Activated naive CD8-positive, alpha-beta T cell treated with anti-CD3 and anti-CD28 coated beads for 36 hours (primary cell): ENCODE results near the gene CD99L2. TPM values are rescaled to one million over a fixed set of nuclear protein-coding genes. Genes with fewer than 3 reads are reported as not detected.
"Not testable (repeated sequence)": the region's sequence is repeated elsewhere in the genome, so short reads cannot be mapped to it uniquely, and the experiment has no call there.

Source experiments
- DNase-seq: peaks from one replicate; pipeline ENCODE4 v3.0.0; 2021
- H3K27ac Mint-ChIP-seq: one replicate; pipeline ENCODE4 v1.8.0; 2022; ENCODE audit warnings: mild to moderate bottlenecking, moderate library complexity, mixed read lengths
- H3K27me3 Mint-ChIP-seq: one replicate; pipeline ENCODE4 v1.8.0; 2022; ENCODE audit warnings: mild to moderate bottlenecking, mixed read lengths
- H3K36me3 Mint-ChIP-seq: one replicate; pipeline ENCODE4 v1.8.0; 2021; ENCODE audit warnings: mild to moderate bottlenecking, mixed read lengths
- H3K4me1 Mint-ChIP-seq: one replicate; pipeline ENCODE4 v1.8.0; 2021; ENCODE audit warnings: mixed read lengths
- H3K4me3 Mint-ChIP-seq: one replicate; pipeline ENCODE4 v1.8.0; 2022; ENCODE audit warnings: mild to moderate bottlenecking, moderate library complexity, mixed read lengths
- H3K9me3 Mint-ChIP-seq: one replicate; pipeline ENCODE4 v1.8.0; 2022; ENCODE audit warnings: mixed read lengths
- total RNA-seq, 2 experiments: library from RNA; stranded (reverse); gene quantifications; one replicate each; pipeline ENCODE4 v1.2.3, GENCODE V29; 2021

CD99L2 gene
- total RNA-seq, 2 experiments from 2014 or later = 8.0 to 9.1 TPM

GRCh38 chrX:150823826-150824225 is 74.6 kb downstream of the CD99L2 start:
- H3K27me3 Mint-ChIP-seq, H3K27ac Mint-ChIP-seq, DNase-seq, H3K4me1 Mint-ChIP-seq, H3K4me3 Mint-ChIP-seq: not testable (repeated sequence)
- peaks cover 51% of the 10 kb centered on the region for H3K36me3 Mint-ChIP-seq
- peaks cover 11% of the 10 kb centered on the region for H3K9me3 Mint-ChIP-seq

- Mint-ChIP-seq H3K27me3 (no peaks in the 10 kb centered on the region), H3K9me3 (peaks cover 11% of the 10 kb centered on the region), H3K4me1 (peaks cover 6% of the 10 kb centered on the region), H3K36me3 (peaks cover 49% of the 10 kb centered on the region), H3K4me3 (no peak overlapping the region), H3K27ac (no peak overlapping the region)
- DNase-seq = no peak
Measured at GRCh38 chrX:150821971-150822370, 76.5 kb downstream of the CD99L2 start.

- no peak for DNase-seq
- Mint-ChIP-seq H3K27me3 (no peaks in the 10 kb centered on the region), H3K4me1 (peaks cover 20% of the 10 kb centered on the region), H3K4me3 (no peak overlapping the region), H3K9me3 (peaks cover 6% of the 10 kb centered on the region), H3K36me3 (peaks cover 40% of the 10 kb centered on the region), H3K27ac (peak overlapping the region; percentile 76)
Measured at GRCh38 chrX:150813922-150814321, 84.5 kb downstream of the CD99L2 start.

GRCh38 chrX:150806827-150807226 is 91.6 kb downstream of the CD99L2 start:
- Mint-ChIP-seq H3K9me3 (peaks cover 3% of the 10 kb centered on the region), H3K27ac (no peak overlapping the region), H3K27me3 (no peaks in the 10 kb centered on the region), H3K4me3 (no peak overlapping the region), H3K36me3 (peaks cover 20% of the 10 kb centered on the region), H3K4me1 (peaks cover 2% of the 10 kb centered on the region)
- no peak for DNase-seq

- peaks cover 2% of the 10 kb centered on the region for H3K4me1 Mint-ChIP-seq
- H3K9me3 Mint-ChIP-seq = peaks cover 3% of the 10 kb centered on the region
- H3K4me3 Mint-ChIP-seq = no peak overlapping the region
- no peaks in the 10 kb centered on the region for H3K27me3 Mint-ChIP-seq
- H3K27ac Mint-ChIP-seq = no peak overlapping the region
- peaks cover 18% of the 10 kb centered on the region for H3K36me3 Mint-ChIP-seq
- DNase-seq = no peak
Measured at GRCh38 chrX:150805736-150806135, 92.7 kb downstream of the CD99L2 start.

GRCh38 chrX:150792949-150793527 is 105.4 kb downstream of the CD99L2 start:
- no peak overlapping the region for H3K27ac Mint-ChIP-seq
- H3K4me1 Mint-ChIP-seq = peaks cover 5% of the 10 kb centered on the region
- no peak overlapping the region for H3K4me3 Mint-ChIP-seq
- H3K27me3 Mint-ChIP-seq = no peaks in the 10 kb centered on the region
- H3K9me3 Mint-ChIP-seq = no peaks in the 10 kb centered on the region
- H3K36me3 Mint-ChIP-seq = peaks cover 31% of the 10 kb centered on the region
- no peak for DNase-seq

GRCh38 chrX:150790021-150790420 is 108.4 kb downstream of the CD99L2 start:
- H3K4me3 Mint-ChIP-seq = no peak overlapping the region
- no peaks in the 10 kb centered on the region for H3K9me3 Mint-ChIP-seq
- H3K27ac Mint-ChIP-seq = no peak overlapping the region
- peaks cover 5% of the 10 kb centered on the region for H3K4me1 Mint-ChIP-seq
- H3K36me3 Mint-ChIP-seq = peaks cover 27% of the 10 kb centered on the region
- no peak for DNase-seq
- no peaks in the 10 kb centered on the region for H3K27me3 Mint-ChIP-seq

GRCh38 chrX:150781677-150782076 is 116.8 kb downstream of the CD99L2 start:
- Mint-ChIP-seq H3K27me3 (no peaks in the 10 kb centered on the region), H3K36me3 (no peaks in the 10 kb centered on the region), H3K4me3 (no peak overlapping the region), H3K4me1 (peaks cover 11% of the 10 kb centered on the region), H3K27ac (no peak overlapping the region), H3K9me3 (no peaks in the 10 kb centered on the region)
- DNase-seq = no peak

GRCh38 chrX:150779385-150779784 is 119.1 kb downstream of the CD99L2 start:
- H3K27me3 Mint-ChIP-seq = no peaks in the 10 kb centered on the region
- no peak overlapping the region for H3K27ac Mint-ChIP-seq
- H3K4me1 Mint-ChIP-seq = peaks cover 11% of the 10 kb centered on the region
- peaks cover 4% of the 10 kb centered on the region for H3K36me3 Mint-ChIP-seq
- H3K4me3 Mint-ChIP-seq = no peak overlapping the region
- H3K9me3 Mint-ChIP-seq = no peaks in the 10 kb centered on the region
- no peak for DNase-seq

GRCh38 chrX:150777328-150777992 is 121.0 kb downstream of the CD99L2 start:
- DNase-seq = no peak
- H3K4me1 Mint-ChIP-seq = peaks cover 11% of the 10 kb centered on the region
- H3K4me3 Mint-ChIP-seq = no peak overlapping the region
- no peaks in the 10 kb centered on the region for H3K9me3 Mint-ChIP-seq
- H3K36me3 Mint-ChIP-seq = peaks cover 4% of the 10 kb centered on the region
- no peak overlapping the region for H3K27ac Mint-ChIP-seq
- no peaks in the 10 kb centered on the region for H3K27me3 Mint-ChIP-seq

GRCh38 chrX:150775569-150776350 is 122.7 kb downstream of the CD99L2 start:
- Mint-ChIP-seq H3K27ac (no peak overlapping the region), H3K9me3 (no peaks in the 10 kb centered on the region), H3K27me3 (no peaks in the 10 kb centered on the region), H3K4me3 (no peak overlapping the region), H3K4me1 (peaks cover 11% of the 10 kb centered on the region), H3K36me3 (peaks cover 4% of the 10 kb centered on the region)
- DNase-seq = no peak

- Mint-ChIP-seq H3K4me1 (peaks cover 11% of the 10 kb centered on the region), H3K27ac (no peak overlapping the region), H3K9me3 (no peaks in the 10 kb centered on the region), H3K27me3 (no peaks in the 10 kb centered on the region), H3K4me3 (no peak overlapping the region), H3K36me3 (peaks cover 4% of the 10 kb centered on the region)
- DNase-seq = no peak
Measured at GRCh38 chrX:150774798-150775568, 123.5 kb downstream of the CD99L2 start.

- Mint-ChIP-seq H3K9me3 (no peaks in the 10 kb centered on the region), H3K4me3 (no peak overlapping the region), H3K36me3 (peaks cover 4% of the 10 kb centered on the region), H3K27me3 (no peaks in the 10 kb centered on the region), H3K4me1 (peaks cover 2% of the 10 kb centered on the region), H3K27ac (no peak overlapping the region)
- no peak for DNase-seq
Measured at GRCh38 chrX:150773634-150774033, 124.8 kb downstream of the CD99L2 start.

GRCh38 chrX:150773117-150773516 is 125.4 kb downstream of the CD99L2 start:
- no peak overlapping the region for H3K27ac Mint-ChIP-seq
- no peaks in the 10 kb centered on the region for H3K9me3 Mint-ChIP-seq
- H3K27me3 Mint-ChIP-seq = no peaks in the 10 kb centered on the region
- peaks cover 1% of the 10 kb centered on the region for H3K4me1 Mint-ChIP-seq
- no peak for DNase-seq
- H3K36me3 Mint-ChIP-seq = peaks cover 4% of the 10 kb centered on the region
- no peak overlapping the region for H3K4me3 Mint-ChIP-seq
